ENCODE results near the gene C2CD5. TPM values are rescaled to one million over a fixed set of nuclear protein-coding genes. Genes with fewer than 3 reads are reported as not detected.

C2CD5 gene
- total RNA-seq, 2 experiments from 2014 or later: 32.6 to 32.8 TPM

- ChIA-PET CTCF (interaction anchor here (0.9 to 8.0 kb wide), 2 partner anchors 10 to 16 kb away, joined by 3 to 52 read pairs; no protein-coding TSS in a partner anchor), POLR2A (interaction anchor here (0.6 kb wide), 1 partner anchor 1062 kb away, joined by 4 read pairs; no protein-coding TSS in a partner anchor)
- Mint-ChIP-seq H3K4me3 (no peak overlapping the region), H3K27ac (no peak overlapping the region), H3K27me3 (no peaks in the 10 kb centered on the region), H3K9me3 (no peaks in the 10 kb centered on the region), H3K4me1 (ENCODE audit: low read depth) (peaks cover 27% of the 10 kb centered on the region), H3K36me3 (peaks cover 13% of the 10 kb centered on the region)
- DNase-seq: no peak
- intact Hi-C loops (cut with micrococcal nuclease): loop anchor here (5.0 kb wide), 1 partner anchor 66 kb away; the partner anchor contains the start of gene C2CD5
These were observed 68.2 kb downstream of the C2CD5 start for GRCh38 chr12:22476133-22476532.

GRCh38 chr12:22474970-22475720 is 69.2 kb downstream of the C2CD5 start:
- H3K36me3 Mint-ChIP-seq: peaks cover 13% of the 10 kb centered on the region
- H3K27ac Mint-ChIP-seq: no peak overlapping the region
- no peaks in the 10 kb centered on the region for H3K27me3 Mint-ChIP-seq
- intact Hi-C loops (cut with micrococcal nuclease): loop anchor here (5.0 kb wide), 1 partner anchor 67 kb away; the partner anchor contains the start of gene C2CD5
- POLR2A ChIA-PET: interaction anchor here (0.6 kb wide), 1 partner anchor 1061 kb away, joined by 4 read pairs; no protein-coding TSS in a partner anchor
- H3K4me3 Mint-ChIP-seq: no peak overlapping the region
- H3K4me1 Mint-ChIP-seq (ENCODE audit: low read depth): peaks cover 23% of the 10 kb centered on the region
- CTCF ChIA-PET: interaction anchor here (0.6 to 8.0 kb wide), 2 partner anchors 15 to 27 kb away, joined by 3 to 52 read pairs; no protein-coding TSS in a partner anchor
- H3K9me3 Mint-ChIP-seq: no peaks in the 10 kb centered on the region
- DNase-seq: no peak

GRCh38 chr12:22473212-22473611 is 71.1 kb downstream of the C2CD5 start:
- Mint-ChIP-seq H3K27me3 (no peaks in the 10 kb centered on the region), H3K36me3 (peaks cover 18% of the 10 kb centered on the region), H3K4me3 (no peak overlapping the region), H3K9me3 (no peaks in the 10 kb centered on the region), H3K4me1 (ENCODE audit: low read depth) (peaks cover 19% of the 10 kb centered on the region), H3K27ac (no peak overlapping the region)
- intact Hi-C loops (cut with micrococcal nuclease): no loop called here
- DNase-seq: no peak
- ChIA-PET CTCF (interaction anchor here (8.0 kb wide), 1 partner anchor 13 kb away, joined by 52 read pairs; no protein-coding TSS in a partner anchor), POLR2A (no interaction called here)

GRCh38 chr12:22467190-22467589 is 77.2 kb downstream of the C2CD5 start:
- no peak for DNase-seq
- CTCF ChIA-PET: no interaction called here

GRCh38 chr12:22463306-22463705 is 81.0 kb downstream of the C2CD5 start:
- Mint-ChIP-seq H3K27me3 (no peaks in the 10 kb centered on the region), H3K36me3 (no peaks in the 10 kb centered on the region), H3K4me1 (ENCODE audit: low read depth) (peaks cover 4% of the 10 kb centered on the region), H3K27ac (no peak overlapping the region), H3K9me3 (no peaks in the 10 kb centered on the region), H3K4me3 (no peak overlapping the region)
- DNase-seq: no peak
- POLR2A ChIA-PET: no interaction called here
- intact Hi-C loops (cut with micrococcal nuclease): loop anchor here (5.0 kb wide), 1 partner anchor 766 kb away; no protein-coding TSS in a partner anchor
- CTCF ChIA-PET: interaction anchor here (0.6 to 6.7 kb wide), 2 partner anchors 11 to 179 kb away, joined by 3 to 52 read pairs; no protein-coding TSS in a partner anchor

More at GRCh38 chr12:22467190-22467589, 77.2 kb downstream of the C2CD5 start:
- H3K36me3 Mint-ChIP-seq: peaks cover 11% of the 10 kb centered on the region
- intact Hi-C loops (cut with micrococcal nuclease): no loop called here
- no peaks in the 10 kb centered on the region for H3K9me3 Mint-ChIP-seq
- POLR2A ChIA-PET: no interaction called here
- H3K4me1 Mint-ChIP-seq (ENCODE audit: low read depth): no peaks in the 10 kb centered on the region
- H3K27me3 Mint-ChIP-seq: no peaks in the 10 kb centered on the region
- H3K27ac Mint-ChIP-seq: no peak overlapping the region
- no peak overlapping the region for H3K4me3 Mint-ChIP-seq

GRCh38 chr12:22461786-22462185 is 82.6 kb downstream of the C2CD5 start:
- DNase-seq: no peak
- no peaks in the 10 kb centered on the region for H3K9me3 Mint-ChIP-seq
- peaks cover 2% of the 10 kb centered on the region for H3K36me3 Mint-ChIP-seq
- no peak overlapping the region for H3K4me3 Mint-ChIP-seq
- intact Hi-C loops (cut with micrococcal nuclease): loop anchor here (5.0 kb wide), 1 partner anchor 764 kb away; no protein-coding TSS in a partner anchor
- POLR2A ChIA-PET: no interaction called here
- no peak overlapping the region for H3K27ac Mint-ChIP-seq
- CTCF ChIA-PET: interaction anchor here (0.9 to 6.7 kb wide), 5 partner anchors 9 to 361 kb away, joined by 3 to 52 read pairs (median 4); no protein-coding TSS in a partner anchor
- H3K4me1 Mint-ChIP-seq (ENCODE audit: low read depth): peaks cover 4% of the 10 kb centered on the region
- H3K27me3 Mint-ChIP-seq: no peaks in the 10 kb centered on the region

- no peak for DNase-seq
- ChIA-PET POLR2A (interaction anchor here (0.6 kb wide), 1 partner anchor 124 kb away, joined by 4 read pairs; no protein-coding TSS in a partner anchor), CTCF (interaction anchor here (0.6 to 6.7 kb wide), 27 partner anchors 9 to 1162 kb away, joined by 3 to 52 read pairs (median 5); partner anchors contain the start of gene CMAS)
- Mint-ChIP-seq H3K36me3 (peaks cover 2% of the 10 kb centered on the region), H3K27me3 (no peaks in the 10 kb centered on the region), H3K9me3 (no peaks in the 10 kb centered on the region), H3K27ac (no peak overlapping the region), H3K4me1 (ENCODE audit: low read depth) (peaks cover 4% of the 10 kb centered on the region), H3K4me3 (no peak overlapping the region)
- intact Hi-C loops (cut with micrococcal nuclease): loop anchor here (1.0 to 5.0 kb wide), 2 partner anchors 377 to 763 kb away; no protein-coding TSS in a partner anchor
These were observed 84.4 kb downstream of the C2CD5 start for GRCh38 chr12:22459838-22460490.

GRCh38 chr12:22458298-22458937 is 85.9 kb downstream of the C2CD5 start:
- CTCF ChIA-PET: interaction anchor here (0.7 to 6.7 kb wide), 13 partner anchors 7 to 761 kb away, joined by 3 to 52 read pairs (median 7); partner anchors contain the start of gene CMAS
- POLR2A ChIA-PET: no interaction called here

GRCh38 chr12:22457085-22457484 is 87.3 kb downstream of the C2CD5 start:
- ChIA-PET POLR2A (no interaction called here), CTCF (interaction anchor here (1.3 to 6.7 kb wide), 4 partner anchors 18 to 759 kb away, joined by 7 to 52 read pairs (median 15); no protein-coding TSS in a partner anchor)
- Mint-ChIP-seq H3K9me3 (no peaks in the 10 kb centered on the region), H3K36me3 (peaks cover 6% of the 10 kb centered on the region), H3K4me1 (ENCODE audit: low read depth) (peaks cover 4% of the 10 kb centered on the region), H3K27me3 (no peaks in the 10 kb centered on the region), H3K27ac (no peak overlapping the region), H3K4me3 (no peak overlapping the region)
- DNase-seq: no peak
- intact Hi-C loops (cut with micrococcal nuclease): no loop called here

More at GRCh38 chr12:22458298-22458937, 85.9 kb downstream of the C2CD5 start:
- Mint-ChIP-seq H3K27ac (no peak overlapping the region), H3K9me3 (no peaks in the 10 kb centered on the region), H3K27me3 (no peaks in the 10 kb centered on the region), H3K36me3 (peaks cover 6% of the 10 kb centered on the region), H3K4me3 (no peak overlapping the region), H3K4me1 (ENCODE audit: low read depth) (peaks cover 4% of the 10 kb centered on the region)
- DNase-seq: no peak
- intact Hi-C loops (cut with micrococcal nuclease): no loop called here

GRCh38 chr12:22453511-22453910 is 90.8 kb downstream of the C2CD5 start:
- H3K27me3 Mint-ChIP-seq: no peaks in the 10 kb centered on the region
- no peak overlapping the region for H3K4me3 Mint-ChIP-seq
- ChIA-PET CTCF (interaction anchor here (1.0 to 1.4 kb wide), 3 partner anchors 8 to 371 kb away, joined by 3 to 5 read pairs (median 4); no protein-coding TSS in a partner anchor), POLR2A (no interaction called here)
- H3K9me3 Mint-ChIP-seq: no peaks in the 10 kb centered on the region
- intact Hi-C loops (cut with micrococcal nuclease): no loop called here
- H3K4me1 Mint-ChIP-seq (ENCODE audit: low read depth): no peaks in the 10 kb centered on the region
- peaks cover 10% of the 10 kb centered on the region for H3K36me3 Mint-ChIP-seq
- DNase-seq: no peak
- H3K27ac Mint-ChIP-seq: no peak overlapping the region

GRCh38 chr12:22447223-22447622 is 97.1 kb downstream of the C2CD5 start:
- Mint-ChIP-seq H3K36me3 (peaks cover 4% of the 10 kb centered on the region), H3K27ac (no peak overlapping the region), H3K9me3 (no peaks in the 10 kb centered on the region), H3K27me3 (no peaks in the 10 kb centered on the region), H3K4me1 (ENCODE audit: low read depth) (no peaks in the 10 kb centered on the region), H3K4me3 (no peak overlapping the region)
- CTCF ChIA-PET: interaction anchor here (0.8 to 1.8 kb wide), 5 partner anchors 12 to 366 kb away, joined by 3 to 6 read pairs (median 4); no protein-coding TSS in a partner anchor
- POLR2A ChIA-PET: no interaction called here
- no peak for DNase-seq
- intact Hi-C loops (cut with micrococcal nuclease): loop anchor here (10.0 kb wide), 1 partner anchor 252 kb away; no protein-coding TSS in a partner anchor

All from activated CD4-positive, alpha-beta memory T cell treated with anti-CD3 and anti-CD28 coated beads for 36 hours (primary cell).